Middle frontal gyrus (tissue), 1 donor: ENCODE data around the gene ESF1.
"Not testable (repeated sequence)": the region's sequence is repeated elsewhere in the genome, so short reads cannot be mapped to it uniquely, and the experiment has no call there.

Source experiments
- DNase-seq: peaks from one replicate; pipeline ENCODE4 v3.0.0-alpha.2; 2015; ENCODE audit warnings: low spot score; ENCODE audit errors: extremely low spot score

The ESF1 gene

DNA sequence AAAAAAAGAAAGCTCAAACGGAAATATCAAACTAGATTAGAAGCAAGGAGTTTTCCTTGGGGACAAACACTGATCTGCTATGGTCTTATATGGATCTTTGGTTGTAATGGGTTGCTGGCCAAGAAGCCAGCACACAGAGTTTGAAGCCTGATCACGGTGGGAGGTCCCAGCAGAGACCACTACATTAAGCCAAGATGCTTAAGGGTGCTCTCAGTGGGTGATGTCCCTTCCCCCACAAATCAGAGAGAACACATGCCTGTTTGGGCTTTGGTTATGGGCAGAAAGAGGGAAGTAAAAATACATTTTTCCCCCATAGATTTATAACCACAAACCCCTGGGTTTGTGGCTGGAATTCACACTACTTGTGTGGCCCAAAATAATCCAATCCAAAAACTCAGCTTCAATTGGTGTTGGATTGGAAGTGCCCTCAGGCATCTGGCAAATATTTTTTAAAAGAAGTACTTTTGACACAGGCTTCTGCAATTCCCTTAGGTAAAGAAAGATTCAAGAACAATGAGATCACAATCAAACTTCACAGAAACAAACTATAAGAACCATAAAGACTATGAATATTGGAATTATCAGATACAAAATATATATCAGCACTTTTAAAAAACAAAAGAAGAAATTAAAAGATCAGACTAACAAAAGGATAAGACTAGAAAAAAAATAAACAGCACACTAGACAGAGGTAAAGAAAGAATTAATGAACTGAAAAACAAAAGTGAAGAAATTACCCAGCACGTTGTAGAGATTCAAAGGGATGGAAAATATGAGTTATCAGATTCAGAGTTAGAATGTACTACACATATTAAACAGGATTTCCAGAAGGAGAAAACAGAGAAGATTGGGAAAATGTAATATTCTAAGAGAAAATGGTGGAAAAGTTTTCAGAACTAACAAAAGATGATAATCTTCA, 44.7 kb downstream of the ESF1 start:
- no peak for DNase-seq

DNA sequence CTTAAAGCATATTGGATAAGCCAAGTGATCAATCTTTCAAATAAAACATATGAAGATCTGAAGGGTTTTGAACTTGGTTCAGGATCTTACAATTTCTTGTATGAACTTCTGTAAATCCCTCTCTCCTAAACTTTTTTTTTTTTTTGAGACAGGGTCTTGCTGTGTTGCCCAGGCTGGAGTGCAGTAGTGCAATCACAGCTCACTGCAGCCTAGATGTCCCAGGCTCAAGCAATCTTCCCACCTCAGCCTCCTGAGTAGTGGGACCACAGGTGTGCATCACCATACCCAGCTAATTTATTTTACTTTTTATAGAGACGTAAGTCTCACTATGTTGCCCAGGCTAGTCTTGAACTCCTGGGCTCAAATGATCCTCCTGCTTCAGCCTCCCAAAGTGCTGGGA, 46.5 kb downstream of the ESF1 start:
- not testable (repeated sequence) for DNase-seq

DNA sequence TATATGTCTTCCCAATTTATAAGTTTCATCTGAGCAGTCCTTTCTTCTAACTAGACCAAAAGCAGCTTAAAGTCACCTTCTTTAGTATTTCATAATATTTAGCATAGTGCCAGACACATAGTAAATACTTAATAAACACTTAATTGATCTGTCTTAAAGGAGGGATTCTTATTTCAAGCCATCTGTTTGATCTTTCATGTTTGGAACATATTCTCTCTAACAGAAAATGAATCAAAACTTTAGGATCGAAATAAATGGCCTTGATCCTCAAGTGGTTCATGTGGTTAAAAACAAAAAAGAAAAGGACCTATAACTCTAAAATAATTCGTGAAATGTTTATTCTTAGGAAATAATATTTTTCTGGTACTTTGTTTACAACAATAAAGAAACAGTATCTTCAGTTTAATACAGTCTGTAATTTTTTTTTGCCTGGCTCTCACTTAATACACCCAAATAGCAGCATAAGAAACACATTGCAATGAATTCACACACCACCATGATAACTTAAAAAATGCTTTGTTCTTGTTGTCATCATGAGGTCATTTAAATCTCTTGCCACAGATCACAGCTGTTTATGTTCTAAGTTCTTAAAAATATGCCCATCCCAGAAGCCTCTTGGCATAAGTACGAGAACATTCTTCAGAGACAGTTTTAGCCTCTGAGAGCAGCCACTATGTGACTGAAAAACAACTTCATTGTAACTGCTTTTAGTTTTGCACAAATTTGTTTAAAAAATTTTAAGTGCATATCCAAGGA, 48.1 kb downstream of the ESF1 start:
- no peak for DNase-seq

DNA sequence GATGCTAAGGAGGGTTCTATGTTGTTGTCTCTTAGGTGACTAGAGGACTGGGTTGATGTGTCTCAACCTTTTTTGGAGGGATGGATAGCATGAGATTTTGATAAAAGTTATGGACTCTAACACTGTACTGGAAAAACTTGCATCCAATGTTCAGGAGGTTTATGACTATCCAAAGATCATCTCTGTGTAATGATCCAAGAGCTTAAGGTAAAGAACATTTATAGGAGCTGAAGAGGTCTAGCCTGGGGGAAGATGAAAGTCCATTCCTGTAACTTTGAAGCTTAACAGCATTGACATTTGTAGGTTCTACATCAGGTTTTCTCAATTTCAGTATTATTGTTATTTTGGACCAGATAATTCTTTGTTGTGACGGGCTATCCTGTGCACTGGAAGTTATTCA, 48.9 kb downstream of the ESF1 start:
- no peak for DNase-seq

DNA sequence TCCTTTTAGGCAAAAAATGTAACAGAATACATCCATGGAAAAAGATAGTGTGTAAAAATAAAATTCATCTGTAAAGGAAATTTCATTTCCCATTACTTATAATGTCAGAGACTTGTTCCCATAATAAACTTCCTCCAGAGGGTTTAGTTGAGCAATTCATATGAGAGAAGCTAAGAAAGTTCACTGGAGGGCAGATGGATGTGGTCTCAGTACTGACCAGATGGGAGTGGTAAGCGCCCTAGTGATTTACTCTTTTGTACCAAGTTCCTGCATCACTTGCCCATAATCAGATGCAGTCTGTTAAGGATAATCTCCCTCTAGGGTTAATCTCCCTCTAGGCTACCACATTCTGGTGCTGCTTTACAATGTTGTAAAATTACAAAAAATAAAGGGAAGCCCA, 61.7 kb downstream of the ESF1 start:
- no peak for DNase-seq

- no peak for DNase-seq
Observed at GRCh38 chr20:13718171-13718570, 66.5 kb downstream of the ESF1 start.

- DNase-seq, result no peak
Observed at GRCh38 chr20:13717631-13718044, 67.1 kb downstream of the ESF1 start.

DNA sequence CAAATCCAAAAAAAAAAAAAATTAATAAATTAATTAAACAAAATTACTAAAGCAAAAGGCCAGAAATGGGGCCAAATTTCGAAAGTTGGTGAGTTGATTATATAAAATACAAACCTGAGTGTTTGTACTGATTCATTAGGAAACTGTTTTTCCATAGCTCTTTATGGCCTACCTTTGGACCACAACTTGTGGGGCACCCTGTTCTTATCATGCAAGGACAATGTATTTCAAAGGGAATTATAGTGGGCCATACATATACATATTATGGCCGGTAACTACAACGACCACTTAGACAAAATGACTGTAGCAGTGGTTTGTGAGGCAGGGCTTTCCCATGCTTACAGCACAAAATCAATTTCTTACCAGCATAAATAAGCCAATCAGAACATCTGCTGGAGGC, 69.5 kb downstream of the ESF1 start:
- no peak for DNase-seq

GRCh38 chr20:13708234-13708633, 76.5 kb downstream of the ESF1 start:
- no peak for DNase-seq

DNA sequence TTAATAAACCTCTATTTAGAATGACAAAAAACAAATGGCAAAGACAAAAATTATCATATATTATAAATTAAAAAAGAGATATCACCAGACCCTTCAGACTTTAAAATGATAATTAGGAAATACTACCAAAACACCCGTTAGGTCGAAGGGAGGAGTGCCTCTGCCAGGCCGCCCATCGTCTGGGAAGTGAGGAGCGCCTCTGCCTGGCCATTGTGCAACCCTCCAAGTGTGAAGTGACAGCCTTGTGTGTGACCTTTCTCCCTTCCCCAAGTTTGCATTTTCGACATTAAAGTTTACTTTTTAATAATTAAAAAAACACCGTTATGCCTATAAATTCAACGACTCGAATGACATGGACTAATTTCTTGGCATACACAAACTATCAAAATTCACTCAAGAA, 81.5 kb downstream of the ESF1 start:
- DNase-seq, result no peak

DNA sequence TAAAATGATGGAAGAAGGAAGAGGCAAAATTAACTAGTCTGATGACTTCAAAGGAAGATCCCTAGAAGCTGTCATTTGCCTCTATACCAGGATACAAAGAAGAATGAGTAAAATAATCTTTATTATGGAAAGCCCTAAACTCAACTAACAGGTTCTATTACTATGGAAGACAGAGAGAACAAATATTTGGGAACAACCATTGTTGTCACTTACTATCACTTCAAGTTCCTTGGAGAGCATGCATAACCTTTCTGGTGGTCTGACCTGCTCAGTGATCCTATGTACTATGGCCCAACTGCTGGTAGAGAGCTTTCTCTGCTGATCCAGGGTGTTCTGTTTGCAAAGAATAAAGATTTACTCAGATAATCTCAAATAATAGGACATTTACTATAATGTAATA, 83.2 kb downstream of the ESF1 start:
- no peak for DNase-seq

DNA sequence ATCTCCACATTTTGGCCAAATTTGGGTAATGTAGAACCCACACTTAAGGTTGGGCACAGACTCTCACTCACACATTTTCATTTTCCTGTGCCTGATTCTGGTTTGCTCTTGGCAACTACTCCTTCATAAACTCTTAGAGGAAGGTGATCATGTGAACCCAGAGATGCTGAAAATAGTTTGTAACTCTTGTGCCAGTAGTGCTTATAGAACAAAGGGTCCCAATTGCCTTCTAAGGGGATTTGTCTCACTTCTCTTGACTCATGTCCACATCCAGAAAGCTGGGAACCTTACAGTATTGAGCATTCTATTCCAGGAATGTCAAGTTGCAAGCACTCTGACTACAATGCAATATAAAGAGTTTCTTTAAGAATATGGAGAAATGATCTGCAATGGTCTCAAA, 84.0 kb downstream of the ESF1 start:
- no peak for DNase-seq

- DNase-seq, result no peak
Observed at GRCh38 chr20:13694420-13695150, 90.1 kb downstream of the ESF1 start.

GRCh38 chr20:13692802-13693736, 91.7 kb downstream of the ESF1 start:
- DNase-seq, result no peak

- no peak for DNase-seq
Observed at GRCh38 chr20:13690943-13691342, 93.8 kb downstream of the ESF1 start.

DNA sequence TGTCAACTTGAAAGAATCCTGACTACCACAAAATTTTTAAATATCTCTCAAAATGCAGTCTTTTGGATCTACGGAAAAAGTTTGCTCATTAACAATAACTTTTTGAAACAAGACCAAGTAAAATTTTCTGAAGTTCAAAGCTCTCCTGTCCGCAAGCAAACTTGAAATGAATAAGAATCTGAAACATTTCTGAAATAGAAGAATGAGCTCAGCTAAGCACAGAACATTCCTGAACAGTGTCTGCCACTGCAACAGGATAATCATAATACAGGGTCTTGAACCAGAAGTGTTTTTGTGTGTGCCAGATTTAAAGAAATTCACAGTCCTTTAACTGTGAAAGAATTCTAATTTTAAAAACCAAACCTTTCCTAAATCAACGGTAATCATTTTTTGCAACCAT, 96.9 kb downstream of the ESF1 start:
- DNase-seq, result no peak

GRCh38 chr20:13685623-13686022, 99.1 kb downstream of the ESF1 start:
- DNase-seq, result no peak

GRCh38 chr20:13684566-13685222, 100.0 kb downstream of the ESF1 start:
- no peak for DNase-seq

GRCh38 chr20:13683833-13684232, 100.9 kb downstream of the ESF1 start:
- DNase-seq, result no peak
